ENCODE data around the gene PAF1. TPM values are rescaled to one million over a fixed set of nuclear protein-coding genes. Genes with fewer than 3 reads are reported as not detected.
A peak's percentile ranks its signal among the peaks of the same experiment; 100 is the strongest.

PAF1 gene
- polyA plus RNA-seq, 3 donors: 22.7 to 37.8 (median 25.2) TPM

- no peak for DNase-seq
- Histone ChIP-seq H3K4me3 (replicated peaks in 1 of 3; ENCODE audit: low read depth in 2 of 3, low read length in 3 of 3) (no peak overlapping the region), H3K27me3 (ENCODE audit: control insufficient read depth in 2 of 2, insufficient read depth in 2 of 2, low read length in 2 of 2) (no peaks in the 10 kb centered on the region), H3K79me2 (ENCODE audit: insufficient read depth, low read length) (no peaks in the 10 kb centered on the region), H3K4me2 (replicated peaks; ENCODE audit: extremely low read depth, low read length, poor library complexity, severe bottlenecking) (no peak overlapping the region), H3K9me3 (replicated peaks in 1 of 2; ENCODE audit: control insufficient read depth in 1 of 2, insufficient read depth in 1 of 2, low read length in 2 of 2) (no peaks in the 10 kb centered on the region), H3K9ac (ENCODE audit: insufficient read depth, low read length, poor library complexity, severe bottlenecking) (no peak overlapping the region), H2AFZ (ENCODE audit: insufficient read depth, low read depth, low read length, poor library complexity, severe bottlenecking) (no peak overlapping the region), H3K4me1 (ENCODE audit: control insufficient read depth in 1 of 2, insufficient read depth in 2 of 2, low read length in 2 of 2) (no peaks in the 10 kb centered on the region), H3K36me3 (replicated peaks in 1 of 2; ENCODE audit: control insufficient read depth in 1 of 2, insufficient read depth in 2 of 2, low read length in 2 of 2) (peaks cover 87 to 97% of the 10 kb centered on the region in 2 donors), H3K27ac (ENCODE audit: low read depth in 1 of 2, low read length in 2 of 2) (no peak overlapping the region), H4K20me1 (ENCODE audit: insufficient read depth, low read length) (no peaks in the 10 kb centered on the region)
- H3K27ac Mint-ChIP-seq: no peak overlapping the region
- peaks cover 0 to 3% (median 0%) of the 10 kb centered on the region in 3 donors for H3K27me3 Mint-ChIP-seq (ENCODE audit: low read depth in 3 of 3)
- H3K4me1 Mint-ChIP-seq: no peaks in the 10 kb centered on the region
- intact Hi-C loops (cut with micrococcal nuclease): no loop called here
- no CpG with 5 or more reads among the region's 3 CpGs for WGBS (ENCODE audit: insufficient coverage)
- no peak for TF ChIP-seq CTCF (IDR thresholded peaks at IDR 0.05)
- no peaks in the 10 kb centered on the region for H3K9me3 Mint-ChIP-seq
- no peak overlapping the region for H3K4me3 Mint-ChIP-seq
- H3K36me3 Mint-ChIP-seq: peaks cover 88 to 97% of the 10 kb centered on the region in 2 donors
These were observed 31.9 kb downstream of the PAF1 start for GRCh38 chr19:39359026-39359425.

- Histone ChIP-seq H2AFZ (ENCODE audit: insufficient read depth, low read depth, low read length, poor library complexity, severe bottlenecking) (no peak overlapping the region), H4K20me1 (ENCODE audit: insufficient read depth, low read length) (peaks cover 13% of the 10 kb centered on the region), H3K36me3 (replicated peaks in 1 of 2; ENCODE audit: control insufficient read depth in 1 of 2, insufficient read depth in 2 of 2, low read length in 2 of 2) (peaks cover 84 to 95% of the 10 kb centered on the region in 2 donors), H3K27ac (ENCODE audit: low read depth in 1 of 2, low read length in 2 of 2) (no peak overlapping the region), H3K9me3 (replicated peaks in 1 of 2; ENCODE audit: control insufficient read depth in 1 of 2, insufficient read depth in 1 of 2, low read length in 2 of 2) (no peaks in the 10 kb centered on the region), H3K79me2 (ENCODE audit: insufficient read depth, low read length) (no peaks in the 10 kb centered on the region), H3K9ac (ENCODE audit: insufficient read depth, low read length, poor library complexity, severe bottlenecking) (no peak overlapping the region), H3K4me3 (replicated peaks in 1 of 3; ENCODE audit: low read depth in 2 of 3, low read length in 3 of 3) (no peak overlapping the region), H3K4me2 (replicated peaks; ENCODE audit: extremely low read depth, low read length, poor library complexity, severe bottlenecking) (no peak overlapping the region), H3K27me3 (ENCODE audit: control insufficient read depth in 2 of 2, insufficient read depth in 2 of 2, low read length in 2 of 2) (no peaks in the 10 kb centered on the region), H3K4me1 (ENCODE audit: control insufficient read depth in 1 of 2, insufficient read depth in 2 of 2, low read length in 2 of 2) (no peaks in the 10 kb centered on the region)
- H3K36me3 Mint-ChIP-seq: peaks cover 83 to 93% of the 10 kb centered on the region in 2 donors
- H3K4me1 Mint-ChIP-seq: no peaks in the 10 kb centered on the region
- peaks cover 0 to 3% (median 0%) of the 10 kb centered on the region in 3 donors for H3K27me3 Mint-ChIP-seq (ENCODE audit: low read depth in 3 of 3)
- DNase-seq: no peak
- H3K9me3 Mint-ChIP-seq: no peaks in the 10 kb centered on the region
- intact Hi-C loops (cut with micrococcal nuclease): no loop called here
- no peak overlapping the region for H3K4me3 Mint-ChIP-seq
- WGBS (ENCODE audit: insufficient coverage): 91% methylated on average over 18 of the region's 18 CpGs
- peak overlapping the region in 2 of 7 donors; percentile 18 to 52 for H3K27ac Mint-ChIP-seq
- TF ChIP-seq CTCF (IDR thresholded peaks at IDR 0.05): no peak
These were observed 34.3 kb downstream of the PAF1 start for GRCh38 chr19:39356647-39357046.
